HepG2 (cell line): ENCODE measurements around the gene GRK4.

Source experiments
- AGO2 ChIP-seq: fragments of 200-400 bp; formaldehyde crosslinking; optimal IDR thresholded peaks from 2 replicates; pipeline ENCODE3; 2017; ENCODE audit warnings: mild to moderate bottlenecking, low read depth, low read length, moderate library complexity
- ISL2 ChIP-seq: sonication (generic); formaldehyde crosslinking; IDR thresholded peaks from 2 replicates; pipeline ENCODE4 v1.5.0; 2020; ENCODE audit warnings: missing genetic modification reagents
- RAD21 ChIP-seq: fragments of 450-650 bp; formaldehyde crosslinking; IDR thresholded peaks from 2 replicates; pipeline ENCODE4 v1.5.0; 2020; ENCODE audit warnings: mild to moderate bottlenecking
- ZNF724P ChIP-seq: sonication (generic); formaldehyde crosslinking; IDR thresholded peaks from 2 replicates; pipeline ENCODE4 v1.8.0; 2022; ENCODE audit warnings: missing genetic modification reagents, borderline replicate concordance
- TF ChIP-seq, protein P1 (sequence below): sonication (generic); formaldehyde crosslinking; IDR thresholded peaks from 2 replicates; pipeline ENCODE4 v1.5.0; 2020; ENCODE audit warnings: mild to moderate bottlenecking, missing genetic modification reagents, moderate library complexity

- TF ChIP-seq, protein P1, sequence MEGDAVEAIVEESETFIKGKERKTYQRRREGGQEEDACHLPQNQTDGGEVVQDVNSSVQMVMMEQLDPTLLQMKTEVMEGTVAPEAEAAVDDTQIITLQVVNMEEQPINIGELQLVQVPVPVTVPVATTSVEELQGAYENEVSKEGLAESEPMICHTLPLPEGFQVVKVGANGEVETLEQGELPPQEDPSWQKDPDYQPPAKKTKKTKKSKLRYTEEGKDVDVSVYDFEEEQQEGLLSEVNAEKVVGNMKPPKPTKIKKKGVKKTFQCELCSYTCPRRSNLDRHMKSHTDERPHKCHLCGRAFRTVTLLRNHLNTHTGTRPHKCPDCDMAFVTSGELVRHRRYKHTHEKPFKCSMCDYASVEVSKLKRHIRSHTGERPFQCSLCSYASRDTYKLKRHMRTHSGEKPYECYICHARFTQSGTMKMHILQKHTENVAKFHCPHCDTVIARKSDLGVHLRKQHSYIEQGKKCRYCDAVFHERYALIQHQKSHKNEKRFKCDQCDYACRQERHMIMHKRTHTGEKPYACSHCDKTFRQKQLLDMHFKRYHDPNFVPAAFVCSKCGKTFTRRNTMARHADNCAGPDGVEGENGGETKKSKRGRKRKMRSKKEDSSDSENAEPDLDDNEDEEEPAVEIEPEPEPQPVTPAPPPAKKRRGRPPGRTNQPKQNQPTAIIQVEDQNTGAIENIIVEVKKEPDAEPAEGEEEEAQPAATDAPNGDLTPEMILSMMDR (CRISPR knock-in tag): no peak
- TF ChIP-seq RAD21 (CRISPR knock-in tag) (no peak), ZNF724P (no peak), AGO2 (no peak), ISL2 (no peak)
These were observed 29.1 kb upstream of the GRK4 start for GRCh38 chr4:2934077-2934812.
